HTR-8/SVneo (cell line): Measurements from ENCODE around the gene RGS14.

Experiments
- DNase-seq: peaks from one replicate; pipeline ENCODE4 v3.0.0; 2011; ENCODE audit warnings: low spot score, mixed read lengths; ENCODE audit not compliant: insufficient read length
- FAIRE-seq: peaks from 2 replicates; lab custom pipeline; 2011; peaks lifted over from hg19 to GRCh38; lab: Jason Lieb, UNC

Gene RGS14

DNA sequence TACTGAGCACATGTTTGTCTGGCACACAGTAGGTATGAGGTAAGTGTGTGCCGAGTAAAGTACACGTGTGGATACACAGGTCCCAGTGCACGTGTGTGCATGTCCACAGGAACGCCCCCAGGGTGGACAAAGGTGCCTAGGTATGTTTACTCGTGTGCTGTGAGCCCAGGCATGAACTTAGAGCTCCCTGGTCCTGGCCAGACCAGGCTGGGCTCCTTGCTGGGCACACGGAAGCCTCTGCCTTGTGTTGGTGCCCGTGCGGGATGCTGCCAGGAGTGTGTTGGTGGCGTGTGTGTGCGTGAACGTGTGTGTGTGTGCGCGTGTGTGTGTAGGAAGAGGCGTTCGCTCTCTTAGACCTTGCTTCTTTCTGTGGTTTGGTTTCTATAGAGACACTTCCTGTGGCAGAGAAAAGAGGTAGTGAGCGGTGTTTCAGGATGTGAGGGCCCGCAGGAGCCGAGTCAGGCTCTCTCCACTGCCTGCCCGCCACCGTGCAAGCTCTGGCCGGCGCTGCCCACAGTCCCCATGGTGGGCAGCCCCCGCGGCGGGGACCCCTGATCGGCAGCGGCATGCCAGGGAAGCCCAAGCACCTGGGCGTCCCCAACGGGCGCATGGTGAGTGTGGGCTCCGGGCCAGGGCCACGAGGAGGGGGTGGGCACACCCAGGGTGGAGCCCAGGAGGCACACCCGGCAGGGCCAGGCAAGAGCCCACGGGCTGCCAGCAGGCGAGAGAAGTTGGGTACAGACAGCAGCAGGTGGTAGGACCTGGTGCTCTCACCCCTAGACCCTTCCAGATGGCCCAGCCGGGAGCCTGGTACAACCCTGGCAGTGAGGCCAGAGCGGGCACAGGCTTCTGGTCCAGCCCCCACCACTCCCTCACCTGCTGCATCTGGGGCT is at the start of gene RGS14:
Gene RGS14 (plus strand): TSS at position 466 of the 893 bp plus-strand sequence. CDS start 101 bp downstream, at position 567.
- FAIRE-seq (no peak), DNase-seq (no peak)

DNA sequence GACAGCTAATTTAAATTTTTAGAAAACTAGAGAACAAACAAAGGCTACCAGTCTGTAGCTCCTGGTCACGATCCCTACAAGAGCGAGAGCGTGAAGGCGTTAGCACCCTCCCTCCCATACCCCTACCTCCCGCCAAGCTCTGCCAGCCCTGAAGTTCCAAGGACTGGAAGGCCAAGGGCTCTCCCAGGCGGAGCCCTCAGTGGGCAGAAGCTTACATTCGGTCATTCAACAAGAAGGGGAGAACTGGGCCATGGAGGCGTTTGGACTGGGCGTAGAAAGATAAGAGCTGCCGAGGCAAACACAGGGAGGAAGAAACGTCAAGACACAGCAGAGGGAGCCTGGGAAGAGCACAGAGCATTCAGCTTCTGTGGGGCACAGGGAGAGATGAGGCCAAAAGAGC is 49.0 kb upstream of the RGS14 start:
- FAIRE-seq (no peak), DNase-seq (no peak)

- FAIRE-seq, result no peak
- DNase-seq, result peak; percentile 67
These were observed 48.2 kb upstream of the RGS14 start for GRCh38 chr5:177309351-177310191.

- FAIRE-seq, result no peak
- no peak for DNase-seq
These were observed 47.4 kb upstream of the RGS14 start for GRCh38 chr5:177310332-177310731.

- FAIRE-seq, result no peak
- no peak for DNase-seq
These were observed 46.9 kb upstream of the RGS14 start for GRCh38 chr5:177310757-177311391.

GRCh38 chr5:177311392-177311722 is 46.4 kb upstream of the RGS14 start:
- no peak for FAIRE-seq
- no peak for DNase-seq

GRCh38 chr5:177311723-177312648 is 45.7 kb upstream of the RGS14 start, which contains the start of gene MXD3:
Gene MXD3, minus strand, starts transcription at chr5:177311898. Its CDS starts 68 bp downstream, at chr5:177311830.
- FAIRE-seq (no peak), DNase-seq (peak; percentile 95)

DNA sequence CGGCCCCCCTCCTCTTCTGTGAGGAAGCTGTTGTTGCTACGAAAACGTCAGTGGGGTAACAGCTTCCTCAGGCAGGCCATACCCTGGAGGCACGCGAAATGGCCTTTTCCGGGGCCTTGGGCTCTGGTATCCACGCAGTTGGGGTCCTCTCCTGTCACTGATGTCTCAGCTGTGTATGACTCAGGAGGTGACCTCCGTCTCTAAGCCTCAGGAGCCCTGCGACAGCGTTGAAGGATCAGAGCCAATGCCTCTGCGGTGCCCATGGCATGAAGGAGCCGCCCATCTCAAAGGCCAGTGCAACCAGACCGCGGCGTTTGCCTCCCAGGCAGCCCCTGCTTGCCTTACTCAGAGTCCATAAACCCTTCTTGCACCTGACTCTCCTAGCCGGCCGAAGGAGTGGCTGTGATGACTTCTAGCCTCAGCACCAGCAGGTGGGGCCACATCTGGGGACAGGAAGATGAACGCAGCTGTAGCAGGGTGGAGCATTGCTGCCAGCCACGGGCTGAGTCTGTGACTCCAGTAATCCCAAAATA is 45.0 kb upstream of the RGS14 start:
- DNase-seq, result peak; percentile 48
- FAIRE-seq, result peak; percentile 44

DNA sequence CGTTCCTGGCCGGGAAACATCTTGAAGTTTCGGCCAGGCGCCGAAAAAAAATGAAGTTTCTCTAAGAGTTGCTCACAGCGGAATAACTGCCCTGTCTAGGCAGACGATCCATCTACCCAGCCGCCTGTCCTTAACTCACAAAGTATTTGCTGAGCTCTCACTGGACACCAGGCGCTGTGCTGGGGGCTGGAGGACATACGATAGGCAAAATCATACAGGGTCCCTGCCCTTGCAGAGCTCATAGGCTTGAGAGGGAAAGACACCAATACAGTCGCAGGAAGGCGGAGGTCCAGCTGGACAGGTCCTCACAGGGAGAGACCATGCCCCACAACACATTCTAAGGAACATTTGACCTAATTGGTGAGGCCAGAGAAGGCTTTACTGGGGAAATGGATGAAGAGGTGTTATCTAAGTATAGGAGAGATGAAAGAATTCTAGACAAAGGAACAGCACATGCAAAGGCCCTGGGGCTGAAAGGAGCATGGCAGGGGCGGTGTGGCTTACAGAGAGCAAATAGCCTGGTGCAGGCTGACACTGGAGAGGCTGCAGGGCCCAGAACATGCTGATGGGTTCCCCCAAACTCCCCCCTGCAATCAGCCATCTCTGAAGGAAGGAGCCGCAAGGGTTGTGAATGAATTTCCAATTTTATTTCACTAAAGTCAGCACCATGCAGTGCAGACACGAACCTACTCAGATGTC is 44.0 kb upstream of the RGS14 start:
- FAIRE-seq, result no peak
- no peak for DNase-seq

DNA sequence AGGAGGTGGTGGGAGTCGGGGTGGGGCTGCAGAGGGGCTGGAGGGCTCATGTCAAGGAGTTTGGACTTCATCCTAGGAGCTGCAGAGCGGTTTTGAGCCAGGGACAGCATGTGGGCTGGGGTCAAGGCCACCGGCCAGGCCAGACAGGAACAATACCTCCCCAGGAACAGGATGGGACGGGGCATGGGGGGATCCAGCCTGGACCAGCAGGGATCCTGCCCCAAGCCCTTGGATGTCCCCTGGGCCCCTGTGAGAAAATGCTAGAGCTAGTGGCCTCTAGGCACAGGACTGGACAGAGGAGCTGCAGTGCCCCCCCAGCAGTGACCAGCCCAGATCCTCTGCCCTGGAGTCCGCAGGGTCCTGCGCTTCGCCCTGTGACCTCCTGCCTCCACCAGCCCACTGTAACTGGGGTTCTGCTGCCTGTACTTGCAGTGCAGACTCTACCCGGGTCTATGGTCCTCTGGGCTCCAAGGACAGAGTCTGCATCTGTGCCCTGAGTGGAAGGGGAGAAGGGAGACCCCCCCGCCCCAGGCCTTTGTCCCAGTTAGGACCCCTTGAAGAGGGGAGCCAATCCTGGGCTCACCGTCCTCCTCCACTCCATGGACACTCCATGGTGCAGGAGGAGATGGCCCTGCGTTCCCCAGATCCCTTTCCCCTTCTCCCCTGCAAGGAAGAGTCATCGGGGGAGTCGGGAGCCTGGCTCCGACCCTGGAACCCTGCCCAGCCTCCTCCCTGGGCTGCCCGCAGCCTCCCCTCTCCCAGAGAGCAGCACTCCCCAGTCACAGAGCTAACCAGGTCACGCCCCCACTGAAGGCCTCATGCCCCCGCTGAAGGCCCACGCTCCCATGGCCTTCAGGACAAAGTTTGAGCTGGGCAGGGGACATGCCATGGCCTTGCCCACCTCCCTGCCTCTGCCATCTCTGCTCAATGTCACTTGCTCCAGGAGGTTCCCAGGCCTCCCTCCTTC is 43.1 kb upstream of the RGS14 start:
- DNase-seq, result no peak
- no peak for FAIRE-seq

DNA sequence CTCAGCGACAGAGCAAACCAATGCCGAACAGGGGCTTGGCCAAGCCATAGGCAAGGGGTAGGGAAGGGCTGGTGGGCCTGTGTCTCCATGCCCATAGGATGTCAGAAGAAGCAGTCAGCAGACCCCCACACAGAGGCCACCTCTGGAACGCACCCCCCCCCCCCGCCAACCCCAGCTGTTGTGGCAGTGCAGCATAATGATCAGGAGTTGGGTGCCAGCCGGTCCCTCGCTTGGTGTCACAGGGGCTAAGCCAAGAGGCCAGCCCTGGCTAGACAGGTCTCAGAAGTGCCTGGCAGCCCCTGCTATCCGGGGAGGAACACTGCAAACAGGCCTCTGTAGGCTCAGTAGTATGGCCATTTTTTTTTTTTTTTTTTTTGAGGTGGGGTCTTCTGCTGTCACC is 42.3 kb upstream of the RGS14 start:
- DNase-seq (no peak), FAIRE-seq (no peak)

DNA sequence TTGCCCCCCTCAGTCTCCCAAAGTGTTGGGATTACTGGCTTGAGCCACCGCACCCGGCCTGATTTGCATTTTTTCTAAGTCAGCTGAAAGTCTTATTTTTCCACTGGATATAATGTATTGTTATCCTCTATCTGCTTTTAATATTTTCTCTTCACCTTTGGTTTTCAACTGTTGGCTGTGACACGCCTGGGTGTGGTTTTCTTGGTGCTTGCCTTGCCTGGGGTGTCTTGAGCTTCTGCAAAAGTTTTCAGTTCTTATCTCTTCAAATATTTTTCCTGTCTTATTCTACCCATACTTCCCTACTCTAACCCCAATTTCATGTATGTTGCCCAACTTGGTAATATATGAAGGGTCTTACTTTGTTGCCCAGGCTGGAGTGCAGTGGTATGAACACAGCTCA is 41.7 kb upstream of the RGS14 start:
- no peak for FAIRE-seq

DNA sequence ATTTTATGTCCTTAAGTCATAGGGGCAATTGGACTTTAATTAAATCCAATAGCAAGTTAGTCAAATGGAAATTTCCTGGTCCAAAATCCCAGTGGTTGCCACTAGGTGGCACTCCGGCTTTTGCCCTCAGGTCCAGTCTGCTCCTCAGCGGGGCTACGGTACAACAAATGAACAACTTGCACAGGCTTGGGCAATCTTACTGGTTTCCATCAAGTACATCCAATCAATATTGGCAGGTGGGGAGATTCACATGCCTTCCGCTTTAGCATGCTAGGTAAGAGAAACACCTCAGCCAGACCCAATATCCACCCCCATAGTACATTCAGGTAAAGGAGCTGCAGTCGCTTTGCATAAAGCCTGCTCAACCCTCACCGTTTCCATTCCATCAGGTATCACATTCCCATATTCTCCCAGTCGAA is 39.8 kb upstream of the RGS14 start:
- FAIRE-seq (no peak), DNase-seq (peak; percentile 67)

More for the DNA sequence above, 41.7 kb upstream of the RGS14 start:
- no peak for DNase-seq

GRCh38 chr5:177319913-177320588 is 37.7 kb upstream of the RGS14 start:
- DNase-seq, result no peak

DNA sequence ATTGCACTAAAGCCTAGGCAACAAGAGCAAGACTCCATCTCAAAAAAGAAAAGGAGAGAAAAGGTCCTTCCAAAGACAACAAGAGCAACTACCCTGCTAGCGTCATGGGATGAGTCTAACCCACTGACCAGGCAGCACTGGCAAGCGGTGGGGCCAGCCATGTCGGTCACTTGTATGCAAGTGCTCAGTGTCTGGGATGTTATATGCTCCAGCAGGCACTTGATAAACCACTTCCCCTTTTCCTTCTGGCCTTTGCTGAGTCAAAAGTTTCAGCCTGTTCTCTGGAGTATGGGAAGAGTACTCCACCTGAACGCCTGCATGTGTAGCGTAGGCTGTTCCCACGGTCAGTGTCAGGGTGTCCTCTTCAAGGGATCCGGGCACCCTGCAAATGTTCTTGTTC is 36.8 kb upstream of the RGS14 start:
- FAIRE-seq (no peak), DNase-seq (no peak)

More at GRCh38 chr5:177319913-177320588, 37.7 kb upstream of the RGS14 start:
- no peak for FAIRE-seq

GRCh38 chr5:177325868-177326381 is 31.8 kb upstream of the RGS14 start:
- FAIRE-seq (no peak), DNase-seq (no peak)
